Measurements from ENCODE around the gene CYS1. TPM values are rescaled to one million over a fixed set of nuclear protein-coding genes. Genes with fewer than 3 reads are reported as not detected.

Gene CYS1
- total RNA-seq, 1 experiment from 2014 or later = 3.7 TPM

DNA sequence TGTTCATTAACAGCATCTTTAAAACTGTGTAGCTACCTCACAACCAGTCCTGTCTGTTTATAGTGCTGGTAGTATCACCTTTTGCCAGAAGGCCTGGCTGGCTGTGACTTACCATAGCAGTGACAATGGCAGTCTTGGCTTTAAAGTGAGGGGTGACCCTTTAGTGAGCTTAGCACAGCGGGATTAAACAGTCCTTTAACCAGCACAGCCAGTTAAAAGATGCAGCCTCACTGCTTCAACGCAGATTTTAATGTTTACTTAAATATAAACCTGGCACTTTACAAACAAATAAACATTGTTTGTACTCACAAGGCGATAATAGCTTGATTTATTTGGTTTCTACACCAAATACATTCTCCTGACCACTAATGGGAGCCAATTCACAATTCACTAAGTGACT, 49.3 kb upstream of the CYS1 start:
- Histone ChIP-seq H4K20me1 (ENCODE audit: insufficient read depth) (peaks cover 28% of the 10 kb centered on the region; the same call in 1 of the 2 replicates), H3K9me2 (ENCODE audit: insufficient read depth) (no peaks in the 10 kb centered on the region), H3K4me1 (ENCODE audit: control insufficient read depth in 1 of 2, insufficient read depth in 2 of 2, low read length in 2 of 2) (peaks cover 0 to 12% of the 10 kb centered on the region in 2 experiments; a peak in 2 of 4 replicates), H3K4me2 (ENCODE audit: low read length) (no peak overlapping the region), H2AFZ (ENCODE audit: low read depth, low read length, poor library complexity, severe bottlenecking) (no peak overlapping the region), H3K27me3 (ENCODE audit: insufficient read depth, low read length) (no peaks in the 10 kb centered on the region), H3K9me3 (ENCODE audit: control insufficient read depth in 1 of 2, insufficient read depth in 1 of 2, low read depth in 1 of 2, low read length in 2 of 2) (no peaks in the 10 kb centered on the region), H3K27ac (ENCODE audit: low read depth, low read length) (no peak overlapping the region), H3K36me3 (ENCODE audit: control insufficient read depth in 1 of 2, insufficient read depth in 2 of 2, low read length in 2 of 2) (peaks cover 29 to 68% of the 10 kb centered on the region in 2 experiments), H3K4me3 (replicated peaks in 1 of 2; ENCODE audit: low read depth in 1 of 2, low read length in 2 of 2) (no peak overlapping the region), H3K79me2 (ENCODE audit: insufficient read depth, low read length) (peaks cover 85% of the 10 kb centered on the region), H3K9ac (ENCODE audit: low read length) (no peak overlapping the region)
- ChIA-PET RAD21 (ENCODE audit: low non-redundant PET in 1 of 2, low total read pairs in 2 of 2, uncharacterized antibody in 2 of 2, unreplicated experiment in 2 of 2) (interaction anchor here in 1 of 2 experiments (1.4 kb wide), 1 partner anchor 306 kb away, joined by 3 read pairs; no protein-coding TSS in a partner anchor), POLR2A (interaction anchor here (0.6 to 1.2 kb wide), 2 partner anchors 18 to 160 kb away, joined by 3 read pairs; no protein-coding TSS in a partner anchor), CTCF (interaction anchor here (2.4 kb wide), 1 partner anchor 280 kb away, joined by 7 read pairs; no protein-coding TSS in a partner anchor)
- ATAC-seq = no peak
- no peak for DNase-seq (ENCODE audit: low read depth, low spot score)
- TF ChIP-seq CBX3 (IDR thresholded peaks at IDR 0.05; ENCODE audit: low read depth) (no peak), ZNF274 (IDR thresholded peaks at IDR 0.05; ENCODE audit: low read depth, low read length) (no peak), EZH2phosphoT487 (IDR thresholded peaks at IDR 0.05; ENCODE audit: borderline replicate concordance) (no peak), EZH2 (IDR thresholded peaks at IDR 0.05) (no peak), POLR2AphosphoS5 (IDR thresholded peaks at IDR 0.05; ENCODE audit: low read depth, low read length) (no peak), EGR1 (IDR thresholded peaks at IDR 0.05; ENCODE audit: low read depth) (no peak), SRF (IDR thresholded peaks at IDR 0.05; ENCODE audit: low read depth) (no peak), FOSL1 (IDR thresholded peaks at IDR 0.05; ENCODE audit: low read depth) (no peak)
- TF ChIP-seq, protein P1, sequence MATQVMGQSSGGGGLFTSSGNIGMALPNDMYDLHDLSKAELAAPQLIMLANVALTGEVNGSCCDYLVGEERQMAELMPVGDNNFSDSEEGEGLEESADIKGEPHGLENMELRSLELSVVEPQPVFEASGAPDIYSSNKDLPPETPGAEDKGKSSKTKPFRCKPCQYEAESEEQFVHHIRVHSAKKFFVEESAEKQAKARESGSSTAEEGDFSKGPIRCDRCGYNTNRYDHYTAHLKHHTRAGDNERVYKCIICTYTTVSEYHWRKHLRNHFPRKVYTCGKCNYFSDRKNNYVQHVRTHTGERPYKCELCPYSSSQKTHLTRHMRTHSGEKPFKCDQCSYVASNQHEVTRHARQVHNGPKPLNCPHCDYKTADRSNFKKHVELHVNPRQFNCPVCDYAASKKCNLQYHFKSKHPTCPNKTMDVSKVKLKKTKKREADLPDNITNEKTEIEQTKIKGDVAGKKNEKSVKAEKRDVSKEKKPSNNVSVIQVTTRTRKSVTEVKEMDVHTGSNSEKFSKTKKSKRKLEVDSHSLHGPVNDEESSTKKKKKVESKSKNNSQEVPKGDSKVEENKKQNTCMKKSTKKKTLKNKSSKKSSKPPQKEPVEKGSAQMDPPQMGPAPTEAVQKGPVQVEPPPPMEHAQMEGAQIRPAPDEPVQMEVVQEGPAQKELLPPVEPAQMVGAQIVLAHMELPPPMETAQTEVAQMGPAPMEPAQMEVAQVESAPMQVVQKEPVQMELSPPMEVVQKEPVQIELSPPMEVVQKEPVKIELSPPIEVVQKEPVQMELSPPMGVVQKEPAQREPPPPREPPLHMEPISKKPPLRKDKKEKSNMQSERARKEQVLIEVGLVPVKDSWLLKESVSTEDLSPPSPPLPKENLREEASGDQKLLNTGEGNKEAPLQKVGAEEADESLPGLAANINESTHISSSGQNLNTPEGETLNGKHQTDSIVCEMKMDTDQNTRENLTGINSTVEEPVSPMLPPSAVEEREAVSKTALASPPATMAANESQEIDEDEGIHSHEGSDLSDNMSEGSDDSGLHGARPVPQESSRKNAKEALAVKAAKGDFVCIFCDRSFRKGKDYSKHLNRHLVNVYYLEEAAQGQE (IDR thresholded peaks at IDR 0.05; ENCODE audit: low read depth) = no peak
- TF ChIP-seq, protein P2, sequence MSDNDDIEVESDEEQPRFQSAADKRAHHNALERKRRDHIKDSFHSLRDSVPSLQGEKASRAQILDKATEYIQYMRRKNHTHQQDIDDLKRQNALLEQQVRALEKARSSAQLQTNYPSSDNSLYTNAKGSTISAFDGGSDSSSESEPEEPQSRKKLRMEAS (IDR thresholded peaks at IDR 0.05) = no peak
- TF ChIP-seq, protein P3, sequence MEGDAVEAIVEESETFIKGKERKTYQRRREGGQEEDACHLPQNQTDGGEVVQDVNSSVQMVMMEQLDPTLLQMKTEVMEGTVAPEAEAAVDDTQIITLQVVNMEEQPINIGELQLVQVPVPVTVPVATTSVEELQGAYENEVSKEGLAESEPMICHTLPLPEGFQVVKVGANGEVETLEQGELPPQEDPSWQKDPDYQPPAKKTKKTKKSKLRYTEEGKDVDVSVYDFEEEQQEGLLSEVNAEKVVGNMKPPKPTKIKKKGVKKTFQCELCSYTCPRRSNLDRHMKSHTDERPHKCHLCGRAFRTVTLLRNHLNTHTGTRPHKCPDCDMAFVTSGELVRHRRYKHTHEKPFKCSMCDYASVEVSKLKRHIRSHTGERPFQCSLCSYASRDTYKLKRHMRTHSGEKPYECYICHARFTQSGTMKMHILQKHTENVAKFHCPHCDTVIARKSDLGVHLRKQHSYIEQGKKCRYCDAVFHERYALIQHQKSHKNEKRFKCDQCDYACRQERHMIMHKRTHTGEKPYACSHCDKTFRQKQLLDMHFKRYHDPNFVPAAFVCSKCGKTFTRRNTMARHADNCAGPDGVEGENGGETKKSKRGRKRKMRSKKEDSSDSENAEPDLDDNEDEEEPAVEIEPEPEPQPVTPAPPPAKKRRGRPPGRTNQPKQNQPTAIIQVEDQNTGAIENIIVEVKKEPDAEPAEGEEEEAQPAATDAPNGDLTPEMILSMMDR (IDR thresholded peaks at IDR 0.05 in 2 of 3, conservative IDR thresholded peaks at IDR 0.05 in 1 of 3; ENCODE audit: borderline replicate concordance in 1 of 3, insufficient read depth in 1 of 3, low read depth in 2 of 3, low read length in 2 of 3) = no peak
- no TSS peak for BruUV-seq (replicated peaks)
- intact Hi-C loops (cut with micrococcal nuclease) = loop anchor here (10.0 kb wide), 1 partner anchor 175 kb away; the partner anchor contains the start of gene HPCAL1
